GM13977 (cell line): ENCODE data around the gene RNH1.

Experiments used
- DNase-seq: peaks from one replicate; pipeline ENCODE4 v3.0.0; 2012; ENCODE audit warnings: low spot score
- CTCF ChIP-seq: IDR thresholded peaks from 2 replicates; pipeline ENCODE4 v1.5.1; 2012; ENCODE audit warnings: mild to moderate bottlenecking, control low read depth; ENCODE audit not compliant: insufficient read depth; ENCODE audit errors: extremely low read depth, missing control alignments
- in situ Hi-C: fragments of 300-500 bp; cut with MboI; formaldehyde crosslinking; loops from one replicate; pipeline ENCODE4 v1.12.0; 2022; ENCODE audit warnings: low sequenced_read_pairs, low pct_unique_long_range_greater_than_20kb, mixed read lengths, inconsistent platforms; ENCODE audit not compliant: unreplicated experiment

RNH1 gene

DNA sequence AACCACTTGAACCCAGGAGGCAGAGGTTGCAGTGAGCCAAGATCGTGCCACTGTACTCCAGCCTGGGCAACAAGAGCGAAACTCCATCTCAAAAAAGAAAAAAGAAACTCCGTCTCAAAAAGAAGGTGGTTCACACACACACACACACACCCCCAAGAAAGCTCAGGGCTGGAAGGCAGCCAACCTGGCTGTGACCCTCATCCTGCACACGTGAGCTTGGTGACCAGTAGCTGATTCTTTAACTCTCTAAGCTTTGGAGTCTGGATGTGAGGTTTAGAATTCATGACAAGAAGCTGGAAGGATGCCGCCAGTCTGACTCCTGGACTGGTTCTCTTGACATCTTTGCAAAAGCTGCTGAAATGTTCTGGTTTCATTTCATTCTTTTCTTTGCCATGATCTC is 1.9 kb upstream of the RNH1 start:
- no peak for DNase-seq
- TF ChIP-seq CTCF, result no peak
- in situ Hi-C loops, result no loop called here

GRCh38 chr11:507727-508515 is 879 bp upstream of the RNH1 start:
- TF ChIP-seq CTCF, result no peak
- in situ Hi-C loops, result no loop called here

GRCh38 chr11:506238-506994 is 626 bp downstream of the RNH1 start:
- in situ Hi-C loops, result no loop called here
- TF ChIP-seq CTCF, result no peak
- peak; percentile 99 for DNase-seq

More at GRCh38 chr11:507727-508515, 879 bp upstream of the RNH1 start:
- no peak for DNase-seq

DNA sequence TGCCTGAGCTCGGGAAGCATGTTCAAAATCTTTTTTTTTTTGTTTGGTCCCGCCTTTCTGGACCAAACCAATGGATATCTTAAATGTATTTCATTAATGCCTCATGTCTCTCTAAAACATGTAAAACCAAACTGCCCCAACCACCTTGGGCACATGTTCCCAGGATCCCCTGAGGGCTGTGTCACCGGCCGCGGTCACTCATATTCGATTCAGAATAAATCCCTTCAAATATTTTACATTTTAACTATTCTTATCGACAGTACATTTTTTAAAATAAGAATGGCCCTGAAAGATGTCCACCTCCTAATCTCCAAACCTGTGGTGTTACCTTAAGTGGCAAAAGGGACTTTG is 2.1 kb downstream of the RNH1 start:
- in situ Hi-C loops, result no loop called here
- no peak for DNase-seq
- no peak for TF ChIP-seq CTCF

- in situ Hi-C loops, result no loop called here
- TF ChIP-seq CTCF, result no peak
- DNase-seq, result peak; percentile 69
Measured at GRCh38 chr11:504053-504993, 2.7 kb downstream of the RNH1 start.
